Tibial artery (tissue), 4 donors: ENCODE measurements around the gene NOS3.

Experiments
- DNase-seq, 2 donors: peaks; one replicate each; pipeline ENCODE4 v3.0.0-alpha.2; 2019
- H3K27ac ChIP-seq, 2 donors: fragments of 200-600 bp; sonication (generic) in 1 of 2; 1 replicate in 1 of 2; 2 replicates in 1 of 2; pipeline ENCODE4 v1.5.1; 2018 to 2019; ENCODE audit warnings: mild to moderate bottlenecking in 1 of 2
- H3K27me3 ChIP-seq, 2 donors: fragments of 200-600 bp; sonication (generic) in 1 of 2; one replicate each; pipeline versions ENCODE4 v1.5.1 to v1.6.0; 2016 to 2019
- H3K36me3 ChIP-seq, 3 donors: fragments of 200-600 bp; sonication (generic) in 2 of 3; one replicate each; pipeline ENCODE4 v1.5.1; 2016 to 2019; ENCODE audit warnings: mild to moderate bottlenecking in 2 of 3
- H3K4me1 ChIP-seq, 4 donors: fragments of 200-600 bp; sonication (generic) in 2 of 4; 1 replicate in 3 of 4; 2 replicates in 1 of 4; pipeline ENCODE4 v1.5.1; 2016 to 2019
- H3K4me3 ChIP-seq, 2 donors: fragments of 200-600 bp; sonication (generic) in 1 of 2; 1 replicate in 1 of 2; 2 replicates in 1 of 2; pipeline ENCODE4 v1.5.1; 2018 to 2019; ENCODE audit warnings: mild to moderate bottlenecking in 2 of 2
- H3K9me3 ChIP-seq, 3 donors: fragments of 200-600 bp; sonication (generic) in 1 of 3; one replicate each; pipeline ENCODE4 v1.5.1; 2016 to 2019
- intact Hi-C: fragments of 100-400 bp; cut with DNase I; formaldehyde crosslinking; loops from one replicate; pipeline ENCODE4 v1.15.0; 2023; ENCODE audit warnings: low total_unique reads
- TF ChIP-seq, protein P1 (sequence below), 2 experiments: fragments of 200-600 bp in 1 of 2; fragments of 450-650 bp in 1 of 2; IDR thresholded peaks; one replicate each; pipeline ENCODE4 v1.5.1; 2017 to 2019; ENCODE audit warnings: antibody characterized with exemption in 2 of 2, mild to moderate bottlenecking in 1 of 2, moderate library complexity in 1 of 2

The NOS3 gene

GRCh38 chr7:150979713-150980390, 11.0 kb upstream of the NOS3 start:
- Histone ChIP-seq H3K36me3 (no peaks in the 10 kb centered on the region), H3K4me3 (no peak overlapping the region), H3K27me3 (peaks cover 0 to 79% of the 10 kb centered on the region in 2 donors), H3K9me3 (no peaks in the 10 kb centered on the region), H3K4me1 (peaks cover 0 to 33% (median 25%) of the 10 kb centered on the region in 4 donors), H3K27ac (no peak overlapping the region)
- intact Hi-C loops = no loop called here
- TF ChIP-seq, protein P1, sequence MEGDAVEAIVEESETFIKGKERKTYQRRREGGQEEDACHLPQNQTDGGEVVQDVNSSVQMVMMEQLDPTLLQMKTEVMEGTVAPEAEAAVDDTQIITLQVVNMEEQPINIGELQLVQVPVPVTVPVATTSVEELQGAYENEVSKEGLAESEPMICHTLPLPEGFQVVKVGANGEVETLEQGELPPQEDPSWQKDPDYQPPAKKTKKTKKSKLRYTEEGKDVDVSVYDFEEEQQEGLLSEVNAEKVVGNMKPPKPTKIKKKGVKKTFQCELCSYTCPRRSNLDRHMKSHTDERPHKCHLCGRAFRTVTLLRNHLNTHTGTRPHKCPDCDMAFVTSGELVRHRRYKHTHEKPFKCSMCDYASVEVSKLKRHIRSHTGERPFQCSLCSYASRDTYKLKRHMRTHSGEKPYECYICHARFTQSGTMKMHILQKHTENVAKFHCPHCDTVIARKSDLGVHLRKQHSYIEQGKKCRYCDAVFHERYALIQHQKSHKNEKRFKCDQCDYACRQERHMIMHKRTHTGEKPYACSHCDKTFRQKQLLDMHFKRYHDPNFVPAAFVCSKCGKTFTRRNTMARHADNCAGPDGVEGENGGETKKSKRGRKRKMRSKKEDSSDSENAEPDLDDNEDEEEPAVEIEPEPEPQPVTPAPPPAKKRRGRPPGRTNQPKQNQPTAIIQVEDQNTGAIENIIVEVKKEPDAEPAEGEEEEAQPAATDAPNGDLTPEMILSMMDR (IDR thresholded peaks at IDR 0.05) = no peak
- no peak for DNase-seq

DNA sequence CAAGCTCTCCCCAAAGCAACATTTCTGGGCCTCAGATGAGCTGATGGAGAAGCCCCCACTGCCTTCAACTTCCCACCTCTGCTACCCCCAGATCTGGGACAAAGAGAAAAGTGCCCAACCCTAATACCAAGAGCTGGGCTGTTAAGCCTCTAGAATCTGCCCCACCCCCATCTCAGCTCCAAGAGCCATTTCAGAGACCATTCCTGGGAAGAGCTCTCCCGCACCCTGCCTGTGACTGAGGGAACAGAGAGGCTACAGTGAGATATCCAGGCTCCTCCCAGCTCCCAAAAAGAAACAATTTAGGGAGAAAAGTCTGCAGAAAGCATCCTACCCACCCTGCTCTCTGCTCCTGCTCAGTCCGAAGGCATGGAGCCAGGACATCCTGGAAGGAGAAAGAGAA, 10.2 kb upstream of the NOS3 start:
- no peak overlapping the region for H3K27ac ChIP-seq
- DNase-seq = no peak
- intact Hi-C loops = no loop called here
- peaks cover 0 to 77% of the 10 kb centered on the region in 2 donors for H3K27me3 ChIP-seq
- H3K36me3 ChIP-seq = no peaks in the 10 kb centered on the region
- TF ChIP-seq, protein P1 (IDR thresholded peaks at IDR 0.05) = no peak
- no peak overlapping the region for H3K4me3 ChIP-seq
- no peaks in the 10 kb centered on the region for H3K9me3 ChIP-seq
- H3K4me1 ChIP-seq = peaks cover 0 to 29% (median 21%) of the 10 kb centered on the region in 4 donors

- Histone ChIP-seq H3K4me1 (peaks cover 0 to 29% (median 21%) of the 10 kb centered on the region in 4 donors), H3K4me3 (no peak overlapping the region), H3K9me3 (no peaks in the 10 kb centered on the region), H3K27ac (no peak overlapping the region), H3K36me3 (no peaks in the 10 kb centered on the region), H3K27me3 (peaks cover 0 to 77% of the 10 kb centered on the region in 2 donors)
- intact Hi-C loops = no loop called here
- DNase-seq = no peak
- TF ChIP-seq, protein P1 (IDR thresholded peaks at IDR 0.05) = no peak
Measured at GRCh38 chr7:150981644-150982043, 9.2 kb upstream of the NOS3 start.

DNA sequence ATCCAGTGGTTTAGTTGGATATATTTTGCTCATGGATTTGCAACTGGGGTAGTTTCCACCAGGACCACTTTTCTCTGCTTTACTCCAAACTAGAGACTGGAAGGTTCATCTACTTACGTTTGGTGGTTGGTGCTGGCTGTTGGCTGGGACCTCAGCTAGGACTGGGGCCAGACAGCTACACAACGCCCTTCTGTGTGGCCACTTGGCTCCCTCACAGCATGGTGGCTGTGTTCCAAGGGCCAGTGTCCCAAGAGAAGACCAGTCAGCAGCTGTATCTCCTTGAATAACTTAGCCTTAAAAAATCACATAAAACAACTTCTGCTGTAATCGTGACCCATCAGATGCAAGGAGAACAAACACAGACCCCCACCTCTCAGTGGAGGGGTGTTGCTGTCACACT, 8.5 kb upstream of the NOS3 start:
- Histone ChIP-seq H3K27me3 (peaks cover 0 to 75% of the 10 kb centered on the region in 2 donors), H3K4me3 (no peak overlapping the region), H3K9me3 (no peaks in the 10 kb centered on the region), H3K36me3 (no peaks in the 10 kb centered on the region), H3K27ac (no peak overlapping the region), H3K4me1 (peaks cover 0 to 24% (median 19%) of the 10 kb centered on the region in 4 donors)
- TF ChIP-seq, protein P1 (IDR thresholded peaks at IDR 0.05) = no peak
- no peak for DNase-seq
- intact Hi-C loops = no loop called here

- peaks cover 0 to 18% (median 5%) of the 10 kb centered on the region in 4 donors for H3K4me1 ChIP-seq
- DNase-seq = no peak
- intact Hi-C loops = no loop called here
- TF ChIP-seq, protein P1 (IDR thresholded peaks at IDR 0.05) = no peak
- no peak overlapping the region for H3K4me3 ChIP-seq
- H3K9me3 ChIP-seq = no peaks in the 10 kb centered on the region
- H3K36me3 ChIP-seq = no peaks in the 10 kb centered on the region
- no peak overlapping the region for H3K27ac ChIP-seq
- H3K27me3 ChIP-seq = peaks cover 0 to 77% of the 10 kb centered on the region in 2 donors
Measured at GRCh38 chr7:150983893-150984368, 6.9 kb upstream of the NOS3 start.
